ENCODE results near the gene METTL15. TPM values are rescaled to one million over a fixed set of nuclear protein-coding genes. Genes with fewer than 3 reads are reported as not detected.

METTL15 gene
- total RNA-seq, 2 experiments from 2014 or later, result 18.9 to 19.7 TPM

- Histone ChIP-seq H3K9me3 (ENCODE audit: low read length) (no peaks in the 10 kb centered on the region), H3K27ac (ENCODE audit: low read depth, low read length, poor library complexity, severe bottlenecking) (no peak overlapping the region), H3K9me2 (ENCODE audit: insufficient read depth, low read length) (no peaks in the 10 kb centered on the region), H3K79me2 (ENCODE audit: insufficient read depth, low read depth, low read length) (no peaks in the 10 kb centered on the region), H3K4me3 (ENCODE audit: low read depth, low read length, poor library complexity, severe bottlenecking) (no peak overlapping the region), H3K4me1 (ENCODE audit: insufficient read depth, low read length, poor library complexity, severe bottlenecking) (no peaks in the 10 kb centered on the region), H4K20me1 (ENCODE audit: insufficient read depth, low read length) (no peaks in the 10 kb centered on the region), H2AFZ (ENCODE audit: low read length) (no peak overlapping the region), H3K36me3 (ENCODE audit: insufficient read depth, low read length) (no peaks in the 10 kb centered on the region), H3K4me2 (ENCODE audit: low read length) (no peak overlapping the region)
- DNase-seq (ENCODE audit: low spot score), result no peak
- TF ChIP-seq CTCF (conservative IDR thresholded peaks at IDR 0.05; ENCODE audit: low read length) (no peak), EZH2phosphoT487 (IDR thresholded peaks at IDR 0.05; ENCODE audit: borderline replicate concordance, low read depth, low read length) (no peak)
- POLR2A ChIA-PET, result interaction anchor here (0.6 kb wide), 1 partner anchor 584 kb away, joined by 3 read pairs; no protein-coding TSS in a partner anchor
- intact Hi-C loops (cut with micrococcal nuclease; ENCODE audit: unreplicated experiment), result no loop called here
- no TSS peak for BruUV-seq (replicated peaks)
- CTCF ChIA-PET (ENCODE audit: unreplicated experiment), result no interaction called here
Observed at GRCh38 chr11:28228196-28228895, 120.2 kb downstream of the METTL15 start.

GRCh38 chr11:28231475-28231874, 123.3 kb downstream of the METTL15 start:
- no peaks in the 10 kb centered on the region for H3K9me3 ChIP-seq (ENCODE audit: low read length)
- POLR2A ChIA-PET, result interaction anchor here (0.7 kb wide), 1 partner anchor 609 kb away, joined by 3 read pairs; no protein-coding TSS in a partner anchor
- H2AFZ ChIP-seq (ENCODE audit: low read length), result no peak overlapping the region
- H3K9me2 ChIP-seq (ENCODE audit: insufficient read depth, low read length), result no peaks in the 10 kb centered on the region
- no peaks in the 10 kb centered on the region for H4K20me1 ChIP-seq (ENCODE audit: insufficient read depth, low read length)
- BruUV-seq (replicated peaks), result no TSS peak
- CTCF ChIA-PET (ENCODE audit: unreplicated experiment), result no interaction called here
- no peak for DNase-seq (ENCODE audit: low spot score)
- H3K4me3 ChIP-seq (ENCODE audit: low read depth, low read length, poor library complexity, severe bottlenecking), result no peak overlapping the region
- H3K4me2 ChIP-seq (ENCODE audit: low read length), result no peak overlapping the region
- intact Hi-C loops (cut with micrococcal nuclease; ENCODE audit: unreplicated experiment), result no loop called here
- H3K79me2 ChIP-seq (ENCODE audit: insufficient read depth, low read depth, low read length), result no peaks in the 10 kb centered on the region
- no peaks in the 10 kb centered on the region for H3K4me1 ChIP-seq (ENCODE audit: insufficient read depth, low read length, poor library complexity, severe bottlenecking)
- H3K36me3 ChIP-seq (ENCODE audit: insufficient read depth, low read length), result no peaks in the 10 kb centered on the region
- TF ChIP-seq EZH2phosphoT487 (IDR thresholded peaks at IDR 0.05; ENCODE audit: borderline replicate concordance, low read depth, low read length) (no peak), CTCF (conservative IDR thresholded peaks at IDR 0.05; ENCODE audit: low read length) (no peak)
- H3K27ac ChIP-seq (ENCODE audit: low read depth, low read length, poor library complexity, severe bottlenecking), result no peak overlapping the region

- no peak for DNase-seq (ENCODE audit: low spot score)
- no peak for TF ChIP-seq EZH2phosphoT487 (IDR thresholded peaks at IDR 0.05; ENCODE audit: borderline replicate concordance, low read depth, low read length)
- H4K20me1 ChIP-seq (ENCODE audit: insufficient read depth, low read length), result no peaks in the 10 kb centered on the region
- no peaks in the 10 kb centered on the region for H3K9me3 ChIP-seq (ENCODE audit: low read length)
- no TSS peak for BruUV-seq (replicated peaks)
- intact Hi-C loops (cut with micrococcal nuclease; ENCODE audit: unreplicated experiment), result no loop called here
- H3K27ac ChIP-seq (ENCODE audit: low read depth, low read length, poor library complexity, severe bottlenecking), result no peak overlapping the region
- no peak overlapping the region for H3K4me3 ChIP-seq (ENCODE audit: low read depth, low read length, poor library complexity, severe bottlenecking)
- H3K79me2 ChIP-seq (ENCODE audit: insufficient read depth, low read depth, low read length), result no peaks in the 10 kb centered on the region
- H3K9me2 ChIP-seq (ENCODE audit: insufficient read depth, low read length), result no peaks in the 10 kb centered on the region
- no peaks in the 10 kb centered on the region for H3K4me1 ChIP-seq (ENCODE audit: insufficient read depth, low read length, poor library complexity, severe bottlenecking)
- H3K4me2 ChIP-seq (ENCODE audit: low read length), result no peak overlapping the region
- POLR2A ChIA-PET, result no interaction called here
- no peak overlapping the region for H2AFZ ChIP-seq (ENCODE audit: low read length)
- CTCF ChIA-PET (ENCODE audit: unreplicated experiment), result no interaction called here
- no peaks in the 10 kb centered on the region for H3K36me3 ChIP-seq (ENCODE audit: insufficient read depth, low read length)
Observed at GRCh38 chr11:28232649-28233048, 124.5 kb downstream of the METTL15 start.
